B cell (primary cell): ENCODE data around the gene RANBP3.

ENCODE experiments used
- EZH2 ChIP-seq: IDR thresholded peaks from 2 replicates; pipeline ENCODE4 v1.6.1; 2012; ENCODE audit warnings: borderline replicate concordance, low read depth, mild to moderate bottlenecking, moderate library complexity, low read length; ENCODE audit not compliant: insufficient read depth, poor library complexity, severe bottlenecking
- TF ChIP-seq, protein P1 (sequence below): fragments of 200-600 bp; IDR thresholded peaks from one replicate; pipeline ENCODE4 v1.8.0; 2022; ENCODE audit warnings: antibody characterized with exemption, mild to moderate bottlenecking

DNA sequence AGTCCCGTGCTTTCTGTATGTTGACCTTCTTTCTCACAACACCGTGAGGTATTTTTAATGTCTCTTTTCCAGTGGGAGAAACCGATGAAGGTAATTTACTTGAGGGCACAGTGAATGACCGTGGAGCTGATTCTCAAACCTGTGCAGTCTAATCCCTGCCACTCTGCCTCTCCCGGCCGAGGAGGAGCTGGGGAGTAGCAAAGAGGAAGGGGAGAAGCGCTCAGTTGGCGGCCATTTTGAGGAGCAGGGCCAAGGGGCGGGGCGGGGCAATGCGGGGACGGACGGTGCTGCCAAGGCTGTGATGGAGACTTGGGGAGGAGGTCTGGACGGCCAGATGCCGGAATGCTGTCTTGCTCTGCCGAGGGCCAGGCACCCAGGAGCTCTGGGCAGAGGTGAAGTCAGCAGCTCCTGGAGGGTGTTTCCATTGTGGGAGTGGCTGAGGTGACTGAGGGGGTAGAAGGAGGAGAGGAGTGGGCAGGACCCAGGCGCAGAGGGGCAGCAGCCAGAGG is 12.4 kb upstream of the RANBP3 start:
- TF ChIP-seq, protein P1, sequence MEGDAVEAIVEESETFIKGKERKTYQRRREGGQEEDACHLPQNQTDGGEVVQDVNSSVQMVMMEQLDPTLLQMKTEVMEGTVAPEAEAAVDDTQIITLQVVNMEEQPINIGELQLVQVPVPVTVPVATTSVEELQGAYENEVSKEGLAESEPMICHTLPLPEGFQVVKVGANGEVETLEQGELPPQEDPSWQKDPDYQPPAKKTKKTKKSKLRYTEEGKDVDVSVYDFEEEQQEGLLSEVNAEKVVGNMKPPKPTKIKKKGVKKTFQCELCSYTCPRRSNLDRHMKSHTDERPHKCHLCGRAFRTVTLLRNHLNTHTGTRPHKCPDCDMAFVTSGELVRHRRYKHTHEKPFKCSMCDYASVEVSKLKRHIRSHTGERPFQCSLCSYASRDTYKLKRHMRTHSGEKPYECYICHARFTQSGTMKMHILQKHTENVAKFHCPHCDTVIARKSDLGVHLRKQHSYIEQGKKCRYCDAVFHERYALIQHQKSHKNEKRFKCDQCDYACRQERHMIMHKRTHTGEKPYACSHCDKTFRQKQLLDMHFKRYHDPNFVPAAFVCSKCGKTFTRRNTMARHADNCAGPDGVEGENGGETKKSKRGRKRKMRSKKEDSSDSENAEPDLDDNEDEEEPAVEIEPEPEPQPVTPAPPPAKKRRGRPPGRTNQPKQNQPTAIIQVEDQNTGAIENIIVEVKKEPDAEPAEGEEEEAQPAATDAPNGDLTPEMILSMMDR, result no peak
- TF ChIP-seq EZH2, result no peak
